PC-3 (cell line): ENCODE results near the gene SAE1. TPM values are rescaled to one million over a fixed set of nuclear protein-coding genes. Genes with fewer than 3 reads are reported as not detected.

ENCODE experiments used
- ATAC-seq: fragments of 200-7000 bp; cut with Tn5 transposase; 2 replicates; pipeline ENCODE4 v1.9.1; 2020; ENCODE audit warnings: mild to moderate bottlenecking, moderate library complexity
- BruUV-seq: library from RNA; stranded (reverse); fragments of 400-500 nt; replicated peaks from 2 replicates; lab custom pipeline; 2021; lab: Mats Ljungman, UMichigan
- CTCF ChIA-PET: fragments of 300-600 bp; sonication (Branson Sonifier 250); formaldehyde crosslinking; loops from one replicate; lab custom pipeline; 2022; ENCODE audit warnings: antibody characterized with exemption; lab: Charles Lee
- POLR2A ChIA-PET: fragments of 300-600 bp; sonication (Branson Sonifier 250); formaldehyde crosslinking; loops from one replicate; lab custom pipeline; 2022; ENCODE audit warnings: antibody characterized with exemption; ENCODE audit not compliant: unreplicated experiment; lab: Charles Lee
- DNase-seq: peaks from one replicate; pipeline ENCODE4 v3.0.0-alpha.2; 2015
- H2AFZ ChIP-seq: fragments of 300-600 bp; sonication (generic); 2 replicates; pipeline ENCODE4 v1.6.0; 2016; ENCODE audit warnings: antibody characterized with exemption, low read length
- H3F3A ChIP-seq: fragments of 300-600 bp; sonication (generic); one replicate; pipeline ENCODE4 v1.6.0; 2017; ENCODE audit warnings: antibody characterized with exemption, low read length, control low read depth, mild to moderate bottlenecking; ENCODE audit not compliant: unreplicated experiment
- H3K27ac ChIP-seq: fragments of 300-600 bp; sonication (generic); 2 replicates; pipeline ENCODE4 v1.5.1; 2016; ENCODE audit warnings: mild to moderate bottlenecking, low read length
- H3K27me3 ChIP-seq: fragments of 300-600 bp; sonication (generic); 2 replicates; pipeline ENCODE4 v1.6.1; 2016; ENCODE audit warnings: low read length, mixed read lengths
- H3K36me3 ChIP-seq: fragments of 300-600 bp; sonication (generic); 2 replicates; pipeline ENCODE4 v1.6.1; 2016; ENCODE audit warnings: low read depth, mixed run types, low read length, mixed read lengths
- H3K4me1 ChIP-seq: fragments of 300-600 bp; sonication (generic); 2 replicates; pipeline ENCODE4 v1.5.1; 2016; ENCODE audit warnings: low read length; ENCODE audit not compliant: insufficient read depth
- H3K4me2 ChIP-seq: fragments of 300-600 bp; sonication (generic); 2 replicates; pipeline ENCODE4 v1.6.0; 2016; ENCODE audit warnings: low read length
- H3K4me3 ChIP-seq: fragments of 300-600 bp; sonication (generic); 2 replicates; pipeline ENCODE4 v1.5.1; 2016; ENCODE audit warnings: mild to moderate bottlenecking, low read length, mixed read lengths
- H3K79me2 ChIP-seq: fragments of 300-600 bp; sonication (generic); 2 replicates; pipeline ENCODE4 v1.6.1; 2017; ENCODE audit warnings: low read length, mixed read lengths
- H3K9ac ChIP-seq: fragments of 300-600 bp; sonication (generic); 2 replicates; pipeline ENCODE4 v1.6.0; 2016; ENCODE audit warnings: mild to moderate bottlenecking, low read length
- H3K9me2 ChIP-seq: fragments of 300-600 bp; sonication (generic); replicated peaks from 2 replicates; pipeline ENCODE4 v1.6.1; 2016; ENCODE audit warnings: mixed run types, low read length, mixed read lengths
- H3K9me3 ChIP-seq: fragments of 300-600 bp; sonication (generic); 2 replicates; pipeline ENCODE4 v1.6.1; 2016; ENCODE audit warnings: low read length, mixed read lengths
- H4K20me1 ChIP-seq: fragments of 300-600 bp; sonication (generic); 2 replicates; pipeline ENCODE4 v1.6.1; 2016; ENCODE audit warnings: low read length, mixed read lengths
- EZH2 ChIP-seq: fragments of 300-600 bp; sonication (generic); IDR thresholded peaks from one replicate; pipeline ENCODE4 v1.6.1; 2017; ENCODE audit warnings: antibody characterized with exemption, mild to moderate bottlenecking, low read length; ENCODE audit not compliant: unreplicated experiment
- EZH2phosphoT487 ChIP-seq: fragments of 300-600 bp; sonication (generic); IDR thresholded peaks from 2 replicates; pipeline ENCODE4 v1.6.1; 2018; ENCODE audit warnings: mild to moderate bottlenecking, antibody characterized with exemption, low read length, borderline replicate concordance
- intact Hi-C: fragments of 100-400 bp; cut with micrococcal nuclease; formaldehyde crosslinking; loops from 2 replicates; pipeline ENCODE4 v1.9.0; 2023
- total RNA-seq: library from RNA; depleted of rRNA; stranded (reverse); fragments of >200 nt; gene quantifications from 2 replicates; pipeline ENCODE4 v1.2.3, GENCODE V29; 2014
- TF ChIP-seq, protein P1 (sequence below): fragments of 300-600 bp; sonication (generic); conservative IDR thresholded peaks from 2 replicates; pipeline ENCODE4 v1.5.1; 2017; ENCODE audit warnings: antibody characterized with exemption, low read depth, mild to moderate bottlenecking, low read length

Gene SAE1
- total RNA-seq, 1 experiment from 2014 or later: 99.7 TPM

DNA sequence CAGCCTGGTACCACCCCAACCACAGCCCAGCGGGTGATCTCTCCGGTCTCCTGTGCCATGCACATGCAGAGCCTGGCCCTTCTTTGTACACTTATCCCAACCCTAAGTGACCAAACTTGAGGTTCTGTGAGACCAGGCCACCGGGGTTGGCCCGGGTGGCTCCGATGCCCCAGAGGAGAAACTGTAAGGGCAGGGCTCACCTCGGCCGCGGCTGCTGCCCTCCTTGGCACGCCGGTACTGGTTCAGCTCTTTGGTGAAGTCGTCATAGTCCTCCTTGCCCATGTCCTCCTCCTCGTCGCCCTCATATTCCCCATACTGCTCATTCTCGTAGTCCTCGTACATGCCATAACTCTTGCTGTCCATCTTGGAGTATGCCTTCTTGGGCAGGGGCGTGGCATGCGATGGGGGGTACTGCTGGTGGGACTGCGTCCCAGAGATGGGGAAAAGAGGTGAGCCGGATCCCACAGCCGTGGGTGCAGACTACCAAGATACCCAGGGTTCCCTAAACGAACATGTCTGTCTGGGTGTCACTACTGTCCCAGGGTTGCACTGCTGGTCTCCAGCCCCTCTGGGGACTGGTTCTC lies 40.8 kb upstream of the SAE1 start:
- Histone ChIP-seq H2AFZ (no peak overlapping the region), H3K9ac (no peak overlapping the region), H3K4me2 (no peak overlapping the region), H3K9me2 (no peaks in the 10 kb centered on the region), H3K79me2 (peaks cover 21% of the 10 kb centered on the region), H3K27me3 (no peaks in the 10 kb centered on the region), H3F3A (no peaks in the 10 kb centered on the region), H3K4me3 (no peak overlapping the region), H3K4me1 (no peaks in the 10 kb centered on the region), H3K27ac (no peak overlapping the region), H4K20me1 (no peaks in the 10 kb centered on the region), H3K9me3 (no peaks in the 10 kb centered on the region), H3K36me3 (peaks cover 20% of the 10 kb centered on the region; the same call in 1 of the 2 replicates)
- BruUV-seq: no TSS peak
- CTCF ChIA-PET: no interaction called here
- intact Hi-C loops: no loop called here
- TF ChIP-seq EZH2 (no peak), EZH2phosphoT487 (no peak)
- TF ChIP-seq, protein P1, sequence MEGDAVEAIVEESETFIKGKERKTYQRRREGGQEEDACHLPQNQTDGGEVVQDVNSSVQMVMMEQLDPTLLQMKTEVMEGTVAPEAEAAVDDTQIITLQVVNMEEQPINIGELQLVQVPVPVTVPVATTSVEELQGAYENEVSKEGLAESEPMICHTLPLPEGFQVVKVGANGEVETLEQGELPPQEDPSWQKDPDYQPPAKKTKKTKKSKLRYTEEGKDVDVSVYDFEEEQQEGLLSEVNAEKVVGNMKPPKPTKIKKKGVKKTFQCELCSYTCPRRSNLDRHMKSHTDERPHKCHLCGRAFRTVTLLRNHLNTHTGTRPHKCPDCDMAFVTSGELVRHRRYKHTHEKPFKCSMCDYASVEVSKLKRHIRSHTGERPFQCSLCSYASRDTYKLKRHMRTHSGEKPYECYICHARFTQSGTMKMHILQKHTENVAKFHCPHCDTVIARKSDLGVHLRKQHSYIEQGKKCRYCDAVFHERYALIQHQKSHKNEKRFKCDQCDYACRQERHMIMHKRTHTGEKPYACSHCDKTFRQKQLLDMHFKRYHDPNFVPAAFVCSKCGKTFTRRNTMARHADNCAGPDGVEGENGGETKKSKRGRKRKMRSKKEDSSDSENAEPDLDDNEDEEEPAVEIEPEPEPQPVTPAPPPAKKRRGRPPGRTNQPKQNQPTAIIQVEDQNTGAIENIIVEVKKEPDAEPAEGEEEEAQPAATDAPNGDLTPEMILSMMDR: no peak
- POLR2A ChIA-PET: no interaction called here
- no peak for ATAC-seq
- DNase-seq: no peak

DNA sequence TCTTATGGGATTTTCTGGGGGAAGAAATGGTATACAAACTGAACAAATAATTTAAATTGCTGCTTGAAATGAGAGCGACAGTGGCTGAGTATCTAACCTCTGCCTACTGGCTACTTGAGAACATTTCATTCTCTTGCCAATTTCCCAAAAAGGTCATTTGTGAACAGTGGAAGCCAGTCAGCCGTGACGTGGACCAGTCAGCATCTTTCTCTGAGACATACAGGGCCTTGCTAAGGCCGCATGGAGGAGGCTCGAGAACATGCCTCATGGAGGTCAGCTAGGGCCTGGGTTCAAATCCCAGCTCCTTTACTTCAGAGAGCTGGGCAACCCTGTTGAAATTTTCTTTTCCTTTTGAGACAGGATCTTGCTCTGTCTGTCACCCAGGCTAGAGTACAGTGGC lies 37.4 kb upstream of the SAE1 start:
- intact Hi-C loops: no loop called here
- Histone ChIP-seq H3K9me3 (no peaks in the 10 kb centered on the region), H3K4me3 (no peak overlapping the region), H3K9ac (no peak overlapping the region), H3K27ac (no peak overlapping the region), H3K79me2 (peaks cover 53% of the 10 kb centered on the region), H3K4me2 (no peak overlapping the region), H3K4me1 (peaks cover 28% of the 10 kb centered on the region), H3K9me2 (no peaks in the 10 kb centered on the region), H4K20me1 (no peaks in the 10 kb centered on the region), H2AFZ (no peak overlapping the region), H3K36me3 (peaks cover 20% of the 10 kb centered on the region; the same call in 1 of the 2 replicates), H3F3A (peaks cover 8% of the 10 kb centered on the region), H3K27me3 (no peaks in the 10 kb centered on the region)
- CTCF ChIA-PET: no interaction called here
- POLR2A ChIA-PET: no interaction called here
- no peak for ATAC-seq
- TF ChIP-seq EZH2phosphoT487: no peak
- BruUV-seq: no TSS peak
- DNase-seq: no peak

DNA sequence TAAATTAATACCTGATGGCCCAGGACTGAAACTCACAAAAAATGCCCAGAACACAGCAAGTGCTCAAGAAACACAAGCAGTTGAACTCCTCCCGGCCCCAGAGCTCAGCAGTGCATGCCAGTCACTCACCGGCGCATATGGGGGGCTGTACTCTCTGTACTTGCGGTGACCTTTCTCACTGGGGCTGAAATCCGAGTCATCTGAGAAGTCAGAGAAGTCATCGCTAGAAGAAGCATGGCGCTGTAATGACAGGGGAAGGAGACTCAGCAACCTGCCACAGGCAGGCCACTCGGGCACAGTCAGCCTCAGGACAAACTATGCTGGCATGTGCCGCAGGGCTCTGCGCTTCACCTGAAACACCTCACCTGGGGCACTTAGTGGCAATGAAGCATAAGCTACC lies 36.8 kb upstream of the SAE1 start:
- H3K4me1 ChIP-seq: peaks cover 28% of the 10 kb centered on the region
- CTCF ChIA-PET: no interaction called here
- H3K36me3 ChIP-seq: peaks cover 20% of the 10 kb centered on the region; the same call in 1 of the 2 replicates
- ATAC-seq (no peak), DNase-seq (no peak)
- H3K4me2 ChIP-seq: no peak overlapping the region
- H3K9me3 ChIP-seq: no peaks in the 10 kb centered on the region
- no peak overlapping the region for H3K9ac ChIP-seq
- peaks cover 58% of the 10 kb centered on the region for H3K79me2 ChIP-seq
- H2AFZ ChIP-seq: no peak overlapping the region
- H3K9me2 ChIP-seq: no peaks in the 10 kb centered on the region
- no peaks in the 10 kb centered on the region for H4K20me1 ChIP-seq
- peaks cover 8% of the 10 kb centered on the region for H3F3A ChIP-seq
- no TSS peak for BruUV-seq
- no peak overlapping the region for H3K27ac ChIP-seq
- TF ChIP-seq EZH2phosphoT487 (no peak), EZH2 (no peak)
- TF ChIP-seq, protein P1: no peak
- H3K27me3 ChIP-seq: no peaks in the 10 kb centered on the region
- no peak overlapping the region for H3K4me3 ChIP-seq
- intact Hi-C loops: no loop called here
- POLR2A ChIA-PET: no interaction called here
